ENCODE measurements around the gene GOLGA6B.

- TF ChIP-seq EZH2 (IDR thresholded peaks at IDR 0.05; ENCODE audit: low read length, unreplicated experiment) (no peak), CTCF (conservative IDR thresholded peaks at IDR 0.05; ENCODE audit: low read depth, low read length) (no peak)
Measured at GRCh38 chr15:72614810-72615532, 39.5 kb upstream of the GOLGA6B start.

All from PC-3 (cell line).